ENCODE data around the gene PPP1R12C.
A peak's percentile ranks its signal among the peaks of the same experiment; 100 is the strongest.

PPP1R12C gene

GRCh38 chr19:55146078-55146704 lies 28.8 kb upstream of the PPP1R12C start:
- no peak overlapping the region for H3K4ac ChIP-seq (ENCODE audit: low read length)
- H2BK15ac ChIP-seq (ENCODE audit: low read length), result peak overlapping the region; percentile 86
- H3K79me1 ChIP-seq (ENCODE audit: low read depth, low read length), result no peaks in the 10 kb centered on the region
- no peak overlapping the region for H2BK120ac ChIP-seq (ENCODE audit: low read depth, low read length)
- no peak for DNase-seq (ENCODE audit: low spot score)
- peak overlapping the region; percentile 85 for H2AFZ ChIP-seq (ENCODE audit: low read length)
- H2BK5ac ChIP-seq (ENCODE audit: low read length), result peak overlapping the region; percentile 22
- H3K4me3 ChIP-seq (ENCODE audit: low read length in 2 of 2), result peak overlapping the region in 1 of 2 donors; percentile 70
- peak overlapping the region; percentile 74 for H2AK5ac ChIP-seq (ENCODE audit: low read depth, low read length)
- H4K91ac ChIP-seq (ENCODE audit: low read depth, low read length, poor library complexity), result no peak overlapping the region
- H3K27me3 ChIP-seq (ENCODE audit: control insufficient read depth in 3 of 3, insufficient read depth in 3 of 3, low read depth in 1 of 3, low read length in 3 of 3), result peaks cover 0 to 55% (median 2%) of the 10 kb centered on the region in 3 experiments
- H4K8ac ChIP-seq (ENCODE audit: low read depth, low read length), result no peak overlapping the region
- peak overlapping the region; percentile 80 for H3K23ac ChIP-seq (ENCODE audit: low read depth, low read length, poor library complexity)
- H3K4me1 ChIP-seq (ENCODE audit: control insufficient read depth in 2 of 2, insufficient read depth in 1 of 2, low read depth in 1 of 2, low read length in 2 of 2), result peaks cover 8 to 26% of the 10 kb centered on the region in 2 donors
- H3K27ac ChIP-seq (replicated peaks; ENCODE audit: low read length), result peak overlapping the region; percentile 81
- no peak overlapping the region for H3K9ac ChIP-seq (ENCODE audit: low read depth, low read length, poor library complexity)
- peak overlapping the region; percentile 78 for H3K4me2 ChIP-seq (ENCODE audit: insufficient read depth, low read length, poor library complexity, severe bottlenecking)
- H2BK12ac ChIP-seq (ENCODE audit: low read length), result no peak overlapping the region
- H3K9me3 ChIP-seq (replicated peaks in 1 of 2; ENCODE audit: control insufficient read depth in 2 of 2, insufficient read depth in 1 of 2, low read depth in 1 of 2, low read length in 2 of 2), result no peaks in the 10 kb centered on the region
- H3K18ac ChIP-seq (ENCODE audit: low read length), result peak overlapping the region; percentile 100
- H3K36me3 ChIP-seq (replicated peaks in 1 of 2; ENCODE audit: control insufficient read depth in 2 of 2, insufficient read depth in 2 of 2, low read length in 2 of 2), result no peaks in the 10 kb centered on the region
- no peak overlapping the region for H3K14ac ChIP-seq (ENCODE audit: low read length)
- no CpG with 5 or more reads among the region's 41 CpGs for WGBS, 2 donors (ENCODE audit: extremely low coverage in 2 of 2, insufficient read length in 2 of 2, insufficient replicate concordance in 1 of 2)

GRCh38 chr19:55145232-55145631 lies 27.8 kb upstream of the PPP1R12C start:
- no peaks in the 10 kb centered on the region for H3K9me3 ChIP-seq (replicated peaks in 1 of 2; ENCODE audit: control insufficient read depth in 2 of 2, insufficient read depth in 1 of 2, low read depth in 1 of 2, low read length in 2 of 2)

GRCh38 chr19:55141696-55142095 lies 24.3 kb upstream of the PPP1R12C start:
- no CpG with 5 or more reads among the region's 21 CpGs for WGBS, 2 donors (ENCODE audit: extremely low coverage in 2 of 2, insufficient read length in 2 of 2, insufficient replicate concordance in 1 of 2)
- H2AK5ac ChIP-seq (ENCODE audit: low read depth, low read length), result no peak overlapping the region
- no peak overlapping the region for H3K4me3 ChIP-seq (ENCODE audit: low read length in 2 of 2)
- H3K9me3 ChIP-seq (replicated peaks in 1 of 2; ENCODE audit: control insufficient read depth in 2 of 2, insufficient read depth in 1 of 2, low read depth in 1 of 2, low read length in 2 of 2), result no peaks in the 10 kb centered on the region
- no peak overlapping the region for H4K91ac ChIP-seq (ENCODE audit: low read depth, low read length, poor library complexity)
- H3K23ac ChIP-seq (ENCODE audit: low read depth, low read length, poor library complexity), result no peak overlapping the region
- H2AFZ ChIP-seq (ENCODE audit: low read length), result peak overlapping the region; percentile 89
- H3K36me3 ChIP-seq (replicated peaks in 1 of 2; ENCODE audit: control insufficient read depth in 2 of 2, insufficient read depth in 2 of 2, low read length in 2 of 2), result no peaks in the 10 kb centered on the region
- no peak overlapping the region for H3K4ac ChIP-seq (ENCODE audit: low read length)
- no peak overlapping the region for H2BK120ac ChIP-seq (ENCODE audit: low read depth, low read length)
- H3K18ac ChIP-seq (ENCODE audit: low read length), result peak overlapping the region; percentile 4
- peaks cover 0 to 33% (median 2%) of the 10 kb centered on the region in 3 experiments for H3K27me3 ChIP-seq (ENCODE audit: control insufficient read depth in 3 of 3, insufficient read depth in 3 of 3, low read depth in 1 of 3, low read length in 3 of 3)
- H3K4me1 ChIP-seq (ENCODE audit: control insufficient read depth in 2 of 2, insufficient read depth in 1 of 2, low read depth in 1 of 2, low read length in 2 of 2), result peaks cover 3 to 6% of the 10 kb centered on the region in 2 donors
- no peak overlapping the region for H2BK15ac ChIP-seq (ENCODE audit: low read length)
- no peak overlapping the region for H3K4me2 ChIP-seq (ENCODE audit: insufficient read depth, low read length, poor library complexity, severe bottlenecking)
- no peak overlapping the region for H2BK12ac ChIP-seq (ENCODE audit: low read length)
- no peak overlapping the region for H3K14ac ChIP-seq (ENCODE audit: low read length)
- H3K9ac ChIP-seq (ENCODE audit: low read depth, low read length, poor library complexity), result no peak overlapping the region
- no peak overlapping the region for H3K27ac ChIP-seq (replicated peaks; ENCODE audit: low read length)
- no peak overlapping the region for H2BK5ac ChIP-seq (ENCODE audit: low read length)
- H3K79me1 ChIP-seq (ENCODE audit: low read depth, low read length), result no peaks in the 10 kb centered on the region
- DNase-seq (ENCODE audit: low spot score), result no peak
- no peak overlapping the region for H4K8ac ChIP-seq (ENCODE audit: low read depth, low read length)

More at GRCh38 chr19:55145232-55145631, 27.8 kb upstream of the PPP1R12C start:
- no peak overlapping the region for H3K4me2 ChIP-seq (ENCODE audit: insufficient read depth, low read length, poor library complexity, severe bottlenecking)
- H3K79me1 ChIP-seq (ENCODE audit: low read depth, low read length), result no peaks in the 10 kb centered on the region
- no peak overlapping the region for H3K23ac ChIP-seq (ENCODE audit: low read depth, low read length, poor library complexity)
- H4K91ac ChIP-seq (ENCODE audit: low read depth, low read length, poor library complexity), result no peak overlapping the region
- no peak overlapping the region for H3K4me3 ChIP-seq (ENCODE audit: low read length in 2 of 2)
- no peak overlapping the region for H4K8ac ChIP-seq (ENCODE audit: low read depth, low read length)
- WGBS, 2 donors (ENCODE audit: extremely low coverage in 2 of 2, insufficient read length in 2 of 2, insufficient replicate concordance in 1 of 2), result no CpG with 5 or more reads among the region's 3 CpGs
- H3K14ac ChIP-seq (ENCODE audit: low read length), result no peak overlapping the region
- H2BK5ac ChIP-seq (ENCODE audit: low read length), result peak overlapping the region; percentile 35
- H2BK15ac ChIP-seq (ENCODE audit: low read length), result peak overlapping the region; percentile 72
- H2BK12ac ChIP-seq (ENCODE audit: low read length), result no peak overlapping the region
- H3K4me1 ChIP-seq (ENCODE audit: control insufficient read depth in 2 of 2, insufficient read depth in 1 of 2, low read depth in 1 of 2, low read length in 2 of 2), result peaks cover 11 to 30% of the 10 kb centered on the region in 2 donors
- no peak overlapping the region for H3K27ac ChIP-seq (replicated peaks; ENCODE audit: low read length)
- no peak overlapping the region for H3K4ac ChIP-seq (ENCODE audit: low read length)
- H3K27me3 ChIP-seq (ENCODE audit: control insufficient read depth in 3 of 3, insufficient read depth in 3 of 3, low read depth in 1 of 3, low read length in 3 of 3), result peaks cover 0 to 52% (median 2%) of the 10 kb centered on the region in 3 experiments
- H2AK5ac ChIP-seq (ENCODE audit: low read depth, low read length), result peak overlapping the region; percentile 61
- no peak overlapping the region for H3K9ac ChIP-seq (ENCODE audit: low read depth, low read length, poor library complexity)
- no peak overlapping the region for H2BK120ac ChIP-seq (ENCODE audit: low read depth, low read length)
- H3K36me3 ChIP-seq (replicated peaks in 1 of 2; ENCODE audit: control insufficient read depth in 2 of 2, insufficient read depth in 2 of 2, low read length in 2 of 2), result no peaks in the 10 kb centered on the region
- no peak overlapping the region for H2AFZ ChIP-seq (ENCODE audit: low read length)
- H3K18ac ChIP-seq (ENCODE audit: low read length), result no peak overlapping the region
- no peak for DNase-seq (ENCODE audit: low spot score)

- no peak overlapping the region for H2BK12ac ChIP-seq (ENCODE audit: low read length)
- peak overlapping the region; percentile 10 for H3K4ac ChIP-seq (ENCODE audit: low read length)
- no peak overlapping the region for H3K4me3 ChIP-seq (ENCODE audit: low read length in 2 of 2)
- H4K91ac ChIP-seq (ENCODE audit: low read depth, low read length, poor library complexity), result no peak overlapping the region
- no peak overlapping the region for H2BK120ac ChIP-seq (ENCODE audit: low read depth, low read length)
- no peak overlapping the region for H3K18ac ChIP-seq (ENCODE audit: low read length)
- no peak overlapping the region for H3K27ac ChIP-seq (replicated peaks; ENCODE audit: low read length)
- no peak overlapping the region for H3K4me2 ChIP-seq (ENCODE audit: insufficient read depth, low read length, poor library complexity, severe bottlenecking)
- no CpG with 5 or more reads among the region's 9 CpGs for WGBS, 2 donors (ENCODE audit: extremely low coverage in 2 of 2, insufficient read length in 2 of 2, insufficient replicate concordance in 1 of 2)
- no peak for DNase-seq (ENCODE audit: low spot score)
- peaks cover 0 to 3% (median 0%) of the 10 kb centered on the region in 3 experiments for H3K27me3 ChIP-seq (ENCODE audit: control insufficient read depth in 3 of 3, insufficient read depth in 3 of 3, low read depth in 1 of 3, low read length in 3 of 3)
- peak overlapping the region; percentile 61 for H2AK5ac ChIP-seq (ENCODE audit: low read depth, low read length)
- no peak overlapping the region for H2AFZ ChIP-seq (ENCODE audit: low read length)
- H3K23ac ChIP-seq (ENCODE audit: low read depth, low read length, poor library complexity), result no peak overlapping the region
- H3K4me1 ChIP-seq (ENCODE audit: control insufficient read depth in 2 of 2, insufficient read depth in 1 of 2, low read depth in 1 of 2, low read length in 2 of 2), result peaks cover 10 to 13% of the 10 kb centered on the region in 2 donors
- H3K14ac ChIP-seq (ENCODE audit: low read length), result no peak overlapping the region
- H3K36me3 ChIP-seq (replicated peaks in 1 of 2; ENCODE audit: control insufficient read depth in 2 of 2, insufficient read depth in 2 of 2, low read length in 2 of 2), result peaks cover 0 to 2% of the 10 kb centered on the region in 2 donors
- no peak overlapping the region for H2BK5ac ChIP-seq (ENCODE audit: low read length)
- no peak overlapping the region for H4K8ac ChIP-seq (ENCODE audit: low read depth, low read length)
- no peaks in the 10 kb centered on the region for H3K79me1 ChIP-seq (ENCODE audit: low read depth, low read length)
- H2BK15ac ChIP-seq (ENCODE audit: low read length), result no peak overlapping the region
- no peaks in the 10 kb centered on the region for H3K9me3 ChIP-seq (replicated peaks in 1 of 2; ENCODE audit: control insufficient read depth in 2 of 2, insufficient read depth in 1 of 2, low read depth in 1 of 2, low read length in 2 of 2)
- no peak overlapping the region for H3K9ac ChIP-seq (ENCODE audit: low read depth, low read length, poor library complexity)
Observed at GRCh38 chr19:55137915-55138314, 20.5 kb upstream of the PPP1R12C start.
